H1 (cell line): Measurements from ENCODE around the gene EXD3. TPM values are rescaled to one million over a fixed set of nuclear protein-coding genes. Genes with fewer than 3 reads are reported as not detected.

Experiments
- CTCF ChIA-PET: fragments of 300-600 bp; sonication (Branson Sonifier 250); formaldehyde crosslinking; loops from one replicate; lab custom pipeline; 2021; ENCODE audit not compliant: partially characterized antibody; lab: Charles Lee
- POLR2A ChIA-PET: fragments of 300-600 bp; sonication (Branson Sonifier 250); formaldehyde crosslinking; loops from one replicate; lab custom pipeline; 2021; ENCODE audit warnings: inconsistent platforms; ENCODE audit not compliant: partially characterized antibody; lab: Charles Lee
- DNase-seq, 2 experiments: peaks; one replicate each; pipeline versions ENCODE4 v3.0.0 to v3.0.0-alpha.2; 2010 to 2022; ENCODE audit warnings: low spot score in 2 of 2, low read depth in 1 of 2, mixed read lengths in 1 of 2
- FAIRE-seq: peaks from 2 replicates; lab custom pipeline; 2011; peaks lifted over from hg19 to GRCh38; lab: Jason Lieb, UNC
- H2AFZ ChIP-seq: 2 replicates; pipeline ENCODE4 v1.8.1; 2012; ENCODE audit warnings: low read length, inconsistent platforms
- H2AK5ac ChIP-seq: 2 replicates; pipeline ENCODE4 v1.6.1; 2013; ENCODE audit warnings: low read depth, low read length
- H2BK120ac ChIP-seq: replicated peaks from 2 replicates; pipeline ENCODE3; 2013; ENCODE audit warnings: low read depth, low read length, inconsistent platforms
- H2BK12ac ChIP-seq: 2 replicates; pipeline ENCODE4 v1.6.1; 2013; ENCODE audit warnings: low read depth, low read length
- H2BK15ac ChIP-seq: 2 replicates; pipeline ENCODE4 v1.6.1; 2013; ENCODE audit warnings: low read length
- H2BK20ac ChIP-seq: 2 replicates; pipeline ENCODE4 v1.6.1; 2013; ENCODE audit warnings: low read length
- H2BK5ac ChIP-seq: 2 replicates; pipeline ENCODE4 v1.6.1; 2013; ENCODE audit warnings: low read depth, low read length
- H3K14ac ChIP-seq: 2 replicates; pipeline ENCODE4 v1.6.1; 2013; ENCODE audit warnings: inconsistent platforms; ENCODE audit not compliant: insufficient read length
- H3K18ac ChIP-seq: 2 replicates; pipeline ENCODE4 v1.6.1; 2013; ENCODE audit warnings: low read length; ENCODE audit errors: extremely low read depth
- H3K23ac ChIP-seq: 2 replicates; pipeline ENCODE4 v1.6.1; 2013; ENCODE audit warnings: inconsistent platforms; ENCODE audit not compliant: insufficient read length
- H3K23me2 ChIP-seq: 2 replicates; pipeline ENCODE4 v1.6.1; 2013; ENCODE audit warnings: low read depth, low read length
- H3K27ac ChIP-seq: 2 replicates; pipeline ENCODE4 v1.6.1; 2011; ENCODE audit warnings: low read depth, low read length, inconsistent platforms
- H3K27me3 ChIP-seq, 4 experiments: replicated peaks in 1 of 4; 1 replicate in 1 of 4; 2 replicates in 3 of 4; pipeline versions ENCODE4 v1.6.1 to v1.8.1; 2011 to 2013; ENCODE audit warnings: low read length in 3 of 4, mild to moderate bottlenecking in 3 of 4, inconsistent platforms in 2 of 4, mixed read lengths in 2 of 4, moderate library complexity in 1 of 4; ENCODE audit not compliant: control insufficient read depth in 3 of 4, insufficient read depth in 3 of 4; ENCODE audit errors: extremely low read depth in 1 of 4
- H3K36me3 ChIP-seq, 4 experiments: 2 replicates each; pipeline versions ENCODE4 v1.6.1 to v1.8.1; 2011 to 2013; ENCODE audit warnings: mild to moderate bottlenecking in 4 of 4, low read length in 3 of 4, moderate library complexity in 2 of 4, control low read depth in 1 of 4, inconsistent platforms in 1 of 4; ENCODE audit not compliant: insufficient read depth in 4 of 4, control insufficient read depth in 2 of 4
- H3K4ac ChIP-seq: replicated peaks from 2 replicates; pipeline ENCODE3; 2013; ENCODE audit warnings: low read length, low read depth, mixed read lengths, inconsistent platforms; ENCODE audit not compliant: insufficient read length
- H3K4me1 ChIP-seq, 4 experiments: replicated peaks in 1 of 4; 1 replicate in 1 of 4; 2 replicates in 3 of 4; pipeline versions ENCODE4 v1.6.1 to v1.8.1; 2011 to 2013; ENCODE audit warnings: low read length in 3 of 4, inconsistent platforms in 2 of 4, mixed read lengths in 1 of 4; ENCODE audit not compliant: insufficient read depth in 4 of 4, control insufficient read depth in 3 of 4
- H3K4me2 ChIP-seq, 2 experiments: 2 replicates each; pipeline versions ENCODE4 v1.6.1 to v1.8.1; 2011 to 2013; ENCODE audit warnings: low read depth in 2 of 2, low read length in 2 of 2, control low read depth in 1 of 2, inconsistent platforms in 1 of 2, mild to moderate bottlenecking in 1 of 2; ENCODE audit not compliant: insufficient read depth in 1 of 2
- H3K4me3 ChIP-seq, 4 experiments: fragments of 200-600, 300-600 bp in 1 of 4; sonication (generic), shearing (Covaris generic), sonication (Bioruptor Twin) in 1 of 4; 2 replicates each; pipeline versions ENCODE4 v1.5.1 to v1.8.1; 2011 to 2016; ENCODE audit warnings: low read length in 4 of 4, low read depth in 3 of 4, control low read depth in 2 of 4, inconsistent platforms in 2 of 4, mild to moderate bottlenecking in 2 of 4, mixed read lengths in 1 of 4, moderate library complexity in 1 of 4; ENCODE audit not compliant: insufficient read depth in 2 of 4; ENCODE audit errors: extremely low read depth in 1 of 4
- H3K56ac ChIP-seq: replicated peaks from 2 replicates; pipeline ENCODE3; 2013; ENCODE audit warnings: low read depth, mild to moderate bottlenecking, mixed read lengths, low read length, inconsistent platforms; ENCODE audit not compliant: insufficient read length
- H3K79me1 ChIP-seq: 2 replicates; pipeline ENCODE4 v1.6.1; 2013; ENCODE audit warnings: low read depth, low read length, control low read depth
- H3K79me2 ChIP-seq, 2 experiments: 2 replicates each; pipeline versions ENCODE4 v1.6.1 to v1.8.1; 2012 to 2013; ENCODE audit warnings: low read length in 2 of 2, mild to moderate bottlenecking in 2 of 2, inconsistent platforms in 1 of 2; ENCODE audit not compliant: insufficient read depth in 2 of 2, control insufficient read depth in 1 of 2
- H3K9ac ChIP-seq, 4 experiments: replicated peaks in 1 of 4; 1 replicate in 1 of 4; 2 replicates in 3 of 4; pipeline versions ENCODE4 v1.6.1 to v1.8.1; 2011 to 2013; ENCODE audit warnings: low read depth in 3 of 4, low read length in 3 of 4, control low read depth in 2 of 4, mild to moderate bottlenecking in 2 of 4, moderate library complexity in 2 of 4, inconsistent platforms in 1 of 4; ENCODE audit errors: extremely low read depth in 1 of 4
- H3K9me3 ChIP-seq, 2 experiments: 2 replicates each; pipeline versions ENCODE4 v1.6.1 to v1.8.1; 2012 to 2013; ENCODE audit warnings: mild to moderate bottlenecking in 2 of 2, moderate library complexity in 2 of 2, control low read depth in 1 of 2, inconsistent platforms in 1 of 2, low read depth in 1 of 2, low read length in 1 of 2, mixed read lengths in 1 of 2; ENCODE audit not compliant: insufficient read depth in 2 of 2
- H4K20me1 ChIP-seq, 2 experiments: replicated peaks in 1 of 2; 2 replicates each; pipeline versions ENCODE3 to v1.8.1; 2011 to 2013; ENCODE audit warnings: inconsistent platforms in 2 of 2, low read length in 2 of 2, mild to moderate bottlenecking in 1 of 2; ENCODE audit not compliant: insufficient read depth in 2 of 2, control insufficient read depth in 1 of 2
- H4K5ac ChIP-seq: 2 replicates; pipeline ENCODE4 v1.6.1; 2013; ENCODE audit warnings: low read length, low read depth, mixed read lengths, inconsistent platforms; ENCODE audit not compliant: insufficient read length
- H4K8ac ChIP-seq: 2 replicates; pipeline ENCODE4 v1.8.0; 2013; ENCODE audit warnings: mild to moderate bottlenecking, moderate library complexity, low read length, inconsistent platforms; ENCODE audit not compliant: insufficient read depth; ENCODE audit errors: extremely low read depth
- H4K91ac ChIP-seq: replicated peaks from 2 replicates; pipeline ENCODE3; 2013; ENCODE audit warnings: low read length, mixed read lengths, inconsistent platforms; ENCODE audit not compliant: insufficient read length
- BACH1 ChIP-seq: IDR thresholded peaks from 2 replicates; pipeline ENCODE4 v1.6.1; 2012; ENCODE audit warnings: low read length, improper control_type of control experiment
- CBX5 ChIP-seq: fragments of 300-800, 300-1000 bp; sonication (generic); IDR thresholded peaks from 2 replicates; pipeline ENCODE4 v1.7.1; 2016; ENCODE audit warnings: antibody characterized with exemption, low read length, low read depth
- CREB1 ChIP-seq: IDR thresholded peaks from 2 replicates; pipeline ENCODE4 v1.6.1; 2012; ENCODE audit warnings: inconsistent platforms
- GABPA ChIP-seq: IDR thresholded peaks from 2 replicates; pipeline ENCODE4 v1.6.1; 2011; ENCODE audit warnings: mild to moderate bottlenecking, low read length, moderate library complexity, borderline replicate concordance; ENCODE audit not compliant: insufficient read depth
- HDAC6 ChIP-seq: IDR thresholded peaks from one replicate; pipeline ENCODE4 v1.7.1; 2012; ENCODE audit warnings: low read depth, mild to moderate bottlenecking, inconsistent platforms, low read length, moderate library complexity
- POU5F1 ChIP-seq: IDR thresholded peaks from 2 replicates; pipeline ENCODE4 v1.6.1; 2011; ENCODE audit warnings: low read depth, mild to moderate bottlenecking, low read length, moderate library complexity
- RNF2 ChIP-seq: fragments of 200-900, 300-1000 bp; sonication (generic); IDR thresholded peaks from 2 replicates; pipeline ENCODE4 v1.7.1; 2016; ENCODE audit warnings: borderline replicate concordance, low read depth, mild to moderate bottlenecking, antibody characterized with exemption, low read length; ENCODE audit not compliant: poor library complexity, severe bottlenecking; ENCODE audit errors: missing control alignments
- SP1 ChIP-seq: IDR thresholded peaks from 2 replicates; pipeline ENCODE4 v1.6.1; 2011; ENCODE audit warnings: low read depth, low read length
- SP2 ChIP-seq: IDR thresholded peaks from 2 replicates; pipeline ENCODE4 v1.6.1; 2012; ENCODE audit warnings: mild to moderate bottlenecking, low read length, inconsistent platforms
- SUZ12 ChIP-seq: fragments of 200-600 bp; sonication (generic); IDR thresholded peaks from 2 replicates; pipeline ENCODE4 v1.6.1; 2012; ENCODE audit warnings: mild to moderate bottlenecking, inconsistent platforms, low read length, moderate library complexity, mixed read lengths
- TAF1 ChIP-seq: IDR thresholded peaks from 2 replicates; pipeline ENCODE4 v1.6.1; 2011; ENCODE audit warnings: mild to moderate bottlenecking, low read depth, low read length
- TEAD4 ChIP-seq: IDR thresholded peaks from 2 replicates; pipeline ENCODE4 v1.6.1; 2012; ENCODE audit warnings: low read depth, low read length, inconsistent platforms, mixed read lengths
- ZNF274 ChIP-seq: IDR thresholded peaks from 2 replicates; pipeline ENCODE4 v1.7.0; 2012; ENCODE audit warnings: low read length, borderline replicate concordance; ENCODE audit errors: extremely low read depth
- WGBS, 2 experiments: shearing (Covaris generic) in 1 of 2; methylation state at CpG; one replicate each; pipeline versions ENCODE4 v1.1.6 to v1.1.7; 2013 to 2015; ENCODE audit warnings: low lambda C conversion rate in 2 of 2, mixed read lengths in 2 of 2, inconsistent platforms in 1 of 2, low coverage in 1 of 2, missing lambda C conversion rate in 1 of 2; ENCODE audit not compliant: insufficient replicate concordance in 2 of 2, insufficient coverage in 1 of 2, insufficient read length in 1 of 2; ENCODE audit errors: extremely low coverage in 1 of 2, missing lambda C conversion rate in 1 of 2; 5-methylcytosine and 5-hydroxymethylcytosine counted together
- polyA plus RNA-seq, 7 experiments: library from polyadenylated mRNA; depleted of rRNA in 3 of 7; stranded (reverse) in 5 of 7; unstranded in 2 of 7; fragments of >200 nt in 5 of 7; fragments of 200-250 nt in 2 of 7; gene quantifications; 1 replicate in 5 of 7; 2 replicates in 1 of 7; 4 replicates in 1 of 7; pipeline versions ENCODE4 v1.2.1 to v1.2.3, GENCODE V29; 2011 to 2013; ENCODE audit warnings: missing spikeins in 2 of 7, mixed read lengths in 2 of 7
- total RNA-seq: library from RNA; stranded (reverse); fragmentation: NEBNext Ultra II Directional; extraction: Animal tissue kit (Norgen Biotek cat#: 25700); gene quantifications from 2 replicates; pipeline ENCODE4 v1.2.1, GENCODE V29; 2021

Gene EXD3
- total and polyA plus RNA-seq, 2 of the 8 experiments (the other 6 are each of a cell fraction or from before 2014, with no cell fraction given): 7.2 to 9.4 TPM

DNA sequence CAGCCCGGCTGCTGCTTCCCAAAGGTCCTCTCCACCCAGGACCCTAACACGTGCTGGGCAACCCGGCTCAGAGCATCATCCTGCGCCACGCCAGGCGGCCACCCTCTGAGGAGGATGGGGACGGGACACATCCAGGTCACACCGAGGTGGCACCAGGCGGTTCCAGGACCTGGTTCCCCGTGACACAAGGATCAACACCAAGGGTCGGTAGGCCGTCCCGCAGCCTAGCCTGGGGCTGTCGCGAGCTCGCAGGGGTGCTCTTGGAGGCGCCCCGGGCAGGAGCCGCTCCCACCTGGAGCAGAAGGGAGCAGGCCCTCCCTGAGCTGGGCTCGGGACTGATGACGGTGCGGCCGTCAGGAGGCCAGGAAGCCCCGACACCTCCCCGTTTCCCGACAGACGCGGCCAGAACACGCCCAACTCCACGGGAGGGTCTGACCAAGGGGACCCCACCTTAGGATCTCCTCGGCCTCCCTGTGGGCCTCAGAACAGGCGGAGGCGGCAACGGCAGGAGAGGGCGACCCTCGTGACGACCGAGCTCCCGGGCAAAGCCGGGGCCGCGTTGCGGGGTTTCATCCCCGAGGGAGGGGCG lies 6.3 kb downstream of the EXD3 start:
- Histone ChIP-seq H3K4ac (no peak overlapping the region), H3K23me2 (no peaks in the 10 kb centered on the region), H2AFZ (no peak overlapping the region), H3K9ac (no peak overlapping the region), H3K23ac (no peak overlapping the region), H3K18ac (no peak overlapping the region), H3K27ac (no peak overlapping the region), H2BK120ac (no peak overlapping the region), H3K4me1 (peaks cover 0 to 5% (median 0%) of the 10 kb centered on the region in 4 experiments; a peak in 2 of 7 replicates), H3K4me2 (no peak overlapping the region), H2BK20ac (no peak overlapping the region), H2BK12ac (no peak overlapping the region), H2AK5ac (no peak overlapping the region), H4K91ac (no peak overlapping the region), H3K9me3 (no peaks in the 10 kb centered on the region), H3K79me2 (peaks cover 0 to 3% of the 10 kb centered on the region in 2 experiments; a peak in 1 of 4 replicates), H3K79me1 (peaks cover 11% of the 10 kb centered on the region), H3K56ac (no peak overlapping the region), H3K36me3 (no peaks in the 10 kb centered on the region), H4K5ac (no peak overlapping the region), H2BK15ac (no peak overlapping the region), H3K27me3 (no peaks in the 10 kb centered on the region), H2BK5ac (no peak overlapping the region), H3K14ac (no peak overlapping the region), H4K20me1 (peaks cover 0 to 3% of the 10 kb centered on the region in 2 experiments), H4K8ac (peak overlapping the region; percentile 80), H3K4me3 (no peak overlapping the region)
- DNase-seq (no peak), FAIRE-seq (no peak)
- 95% methylated on average over 31 of the region's 45 CpGs; no CpG with 5 or more reads in 1 of the 2 experiments for WGBS, 2 experiments
- POLR2A ChIA-PET: no interaction called here
- CTCF ChIA-PET: interaction anchor here (0.8 to 1.4 kb wide), 4 partner anchors 9 to 130 kb away, joined by 3 to 5 read pairs (median 4); partner anchors contain the start of gene NRARP
- TF ChIP-seq SP2: no peak
- no peak for TF ChIP-seq POU5F1
- TF ChIP-seq ZNF274: no peak
- no peak for TF ChIP-seq RNF2
- TF ChIP-seq HDAC6: no peak
- no peak for TF ChIP-seq BACH1
- TF ChIP-seq CREB1: no peak
- TF ChIP-seq SP1: no peak
- no peak for TF ChIP-seq SUZ12
- no peak for TF ChIP-seq TEAD4
- TF ChIP-seq CBX5: no peak
- no peak for TF ChIP-seq GABPA
- TF ChIP-seq TAF1: no peak
